NCI-H460 (cell line): ENCODE results near the gene CEBPE. TPM values are rescaled to one million over a fixed set of nuclear protein-coding genes. Genes with fewer than 3 reads are reported as not detected.

Experiments
- DNase-seq: peaks from one replicate; pipeline ENCODE4 v3.0.0-alpha.2; 2016; ENCODE audit warnings: low read depth; ENCODE audit errors: extremely low read depth
- polyA plus RNA-seq: library from polyadenylated mRNA; depleted of rRNA; stranded (reverse); fragments of >200 nt; gene quantifications from 2 replicates; pipeline ENCODE4 v1.2.3, GENCODE V29; 2014; cell fraction: nucleus; rRNA removed
- total RNA-seq: library from RNA; depleted of rRNA; stranded (reverse); fragments of >200 nt; shearing (Covaris generic); gene quantifications from 2 replicates; pipeline ENCODE4 v1.2.3, GENCODE V29; 2014; rRNA removed

The CEBPE gene
- total RNA-seq, result not detected in 2 replicates
- polyA plus RNA-seq, result not detected in 2 replicates

- no peak for DNase-seq
Observed at GRCh38 chr14:23118506-23119362, at the start of gene CEBPE. Gene CEBPE, minus strand, starts transcription at chr14:23119255. Its CDS starts 164 bp downstream, at chr14:23119091.

- no peak for DNase-seq
Observed at GRCh38 chr14:23168246-23168645, 49.2 kb upstream of the CEBPE start.

GRCh38 chr14:23167116-23167847 lies 48.2 kb upstream of the CEBPE start:
- DNase-seq, result no peak

- DNase-seq, result no peak
Observed at GRCh38 chr14:23164949-23165348, 45.9 kb upstream of the CEBPE start.

- DNase-seq, result no peak
Observed at GRCh38 chr14:23164250-23164649, 45.2 kb upstream of the CEBPE start.

GRCh38 chr14:23163830-23164229 lies 44.8 kb upstream of the CEBPE start:
- DNase-seq, result no peak

- DNase-seq, result no peak
Observed at GRCh38 chr14:23162800-23163199, 43.7 kb upstream of the CEBPE start.

- no peak for DNase-seq
Observed at GRCh38 chr14:23162005-23162404, 43.0 kb upstream of the CEBPE start.

GRCh38 chr14:23160924-23161522 lies 42.0 kb upstream of the CEBPE start:
- peak; percentile 28 for DNase-seq

- DNase-seq, result no peak
Observed at GRCh38 chr14:23159532-23159931, 40.5 kb upstream of the CEBPE start.

- no peak for DNase-seq
Observed at GRCh38 chr14:23158779-23159178, 39.7 kb upstream of the CEBPE start.

- peak; percentile 79 for DNase-seq
Observed at GRCh38 chr14:23154964-23155587, 36.0 kb upstream of the CEBPE start.

- DNase-seq, result no peak
Observed at GRCh38 chr14:23153851-23154796, 35.1 kb upstream of the CEBPE start.

- DNase-seq, result no peak
Observed at GRCh38 chr14:23151342-23151741, 32.3 kb upstream of the CEBPE start.

GRCh38 chr14:23149745-23150144 lies 30.7 kb upstream of the CEBPE start:
- no peak for DNase-seq

GRCh38 chr14:23148591-23149249 lies 29.7 kb upstream of the CEBPE start:
- DNase-seq, result no peak

GRCh38 chr14:23147676-23148075 lies 28.6 kb upstream of the CEBPE start:
- no peak for DNase-seq

GRCh38 chr14:23146980-23147379 lies 27.9 kb upstream of the CEBPE start:
- DNase-seq, result no peak

- DNase-seq, result no peak
Observed at GRCh38 chr14:23146351-23146910, 27.4 kb upstream of the CEBPE start.
